RWPE1 (cell line): ENCODE measurements around the gene PANK1.
"Not testable (repeated sequence)": the region's sequence is repeated elsewhere in the genome, so short reads cannot be mapped to it uniquely, and the experiment has no call there.

Experiments used
- CTCF ChIA-PET: fragments of 350-600 bp; sonication (Branson Sonifier 250); formaldehyde crosslinking; extraction: SDS; loops from one replicate; lab custom pipeline; 2021; lab: Yijun Ruan, JAX
- POLR2A ChIA-PET: fragments of 400-600 bp; formaldehyde crosslinking; extraction: SDS; loops from one replicate; lab custom pipeline; 2020; ENCODE audit warnings: antibody characterized with exemption; ENCODE audit not compliant: low non-redundant PET; lab: Yijun Ruan, JAX
- DNase-seq: peaks from one replicate; pipeline ENCODE4 v3.0.0; 2012; ENCODE audit warnings: low spot score
- H3K27ac ChIP-seq: fragments of 450-650 bp; 2 replicates; pipeline ENCODE4 v1.5.1; 2017
- CTCF ChIP-seq: fragments of 450-650 bp; conservative IDR thresholded peaks from 2 replicates; pipeline ENCODE4 v1.5.1; 2017; ENCODE audit warnings: low read depth, mild to moderate bottlenecking

Gene PANK1

DNA sequence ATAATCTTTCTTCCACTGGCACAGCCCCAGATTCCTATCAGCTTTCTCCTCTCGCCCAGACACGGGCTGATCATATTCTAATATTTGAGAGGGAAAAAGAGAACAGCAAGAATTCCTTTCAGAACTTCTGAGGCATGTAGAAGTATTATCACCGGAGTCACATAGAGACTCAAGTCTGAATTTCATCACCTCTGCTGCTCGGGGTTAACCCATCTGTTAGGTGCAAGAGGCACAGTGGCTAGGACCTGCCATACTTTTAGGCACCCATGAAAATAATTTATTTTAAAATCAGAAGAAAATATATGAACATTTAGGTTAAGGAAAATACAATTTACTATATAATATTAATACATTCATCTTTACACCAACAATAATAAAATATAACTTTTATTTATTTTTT lies 21.0 kb downstream of the PANK1 start:
- CTCF ChIA-PET: no interaction called here
- DNase-seq: no peak
- no peak overlapping the region for H3K27ac ChIP-seq
- POLR2A ChIA-PET: no interaction called here
- no peak for TF ChIP-seq CTCF

DNA sequence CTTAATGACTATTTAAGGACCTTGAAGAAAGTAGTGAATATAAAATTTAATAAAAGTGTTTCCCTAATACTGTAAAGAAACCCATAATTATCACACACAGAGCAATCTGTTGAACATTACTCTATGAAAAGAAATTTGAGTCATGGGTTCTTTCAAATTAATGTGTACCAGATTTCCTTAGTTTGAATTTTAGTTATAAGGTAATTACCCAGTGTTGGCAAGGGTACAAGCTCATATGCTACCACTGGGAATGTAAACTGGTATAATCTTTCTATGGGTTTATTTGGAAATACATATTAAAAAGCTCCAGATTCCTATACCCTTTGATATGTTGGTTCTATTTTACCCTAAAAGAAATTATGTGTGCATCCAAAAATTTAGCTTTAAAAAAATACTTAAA lies 22.9 kb downstream of the PANK1 start:
- ChIA-PET POLR2A (no interaction called here), CTCF (no interaction called here)
- TF ChIP-seq CTCF: no peak
- DNase-seq: no peak
- H3K27ac ChIP-seq: no peak overlapping the region

- ChIA-PET POLR2A (no interaction called here), CTCF (no interaction called here)
- H3K27ac ChIP-seq: no peak overlapping the region
- no peak for DNase-seq
- TF ChIP-seq CTCF: no peak
Observed at GRCh38 chr10:89621438-89621837, 23.6 kb downstream of the PANK1 start.

GRCh38 chr10:89620296-89620695 lies 24.7 kb downstream of the PANK1 start:
- H3K27ac ChIP-seq, CTCF ChIA-PET, DNase-seq, POLR2A ChIA-PET: not testable (repeated sequence)

DNA sequence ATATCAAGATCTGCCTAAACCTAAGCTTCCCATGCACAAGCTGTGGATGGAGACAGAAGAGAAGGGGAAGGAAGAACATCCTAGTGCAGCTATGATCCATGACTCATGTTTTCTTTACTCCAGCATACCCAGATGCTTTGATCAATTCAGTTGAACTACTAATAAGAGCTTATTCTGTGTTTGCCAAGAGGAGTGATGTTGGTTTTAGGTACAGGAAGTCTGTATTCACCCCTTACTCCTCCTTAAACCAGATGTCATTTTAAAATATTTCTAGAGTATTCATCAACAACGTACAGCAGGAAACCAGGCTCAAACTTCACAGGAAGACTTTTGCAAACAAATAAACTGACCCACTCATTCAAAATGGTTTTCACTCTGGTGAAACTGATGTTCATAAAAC lies 29.2 kb downstream of the PANK1 start:
- CTCF ChIA-PET: interaction anchor here (0.6 kb wide), 1 partner anchor 147 kb away, joined by 3 read pairs; no protein-coding TSS in a partner anchor
- no peak for DNase-seq

GRCh38 chr10:89615112-89615511 lies 29.9 kb downstream of the PANK1 start:
- POLR2A ChIA-PET: no interaction called here
- TF ChIP-seq CTCF: no peak
- CTCF ChIA-PET: no interaction called here
- no peak overlapping the region for H3K27ac ChIP-seq
- DNase-seq: no peak

More for the DNA sequence above, 29.2 kb downstream of the PANK1 start:
- POLR2A ChIA-PET: no interaction called here
- no peak for TF ChIP-seq CTCF
- no peak overlapping the region for H3K27ac ChIP-seq

DNA sequence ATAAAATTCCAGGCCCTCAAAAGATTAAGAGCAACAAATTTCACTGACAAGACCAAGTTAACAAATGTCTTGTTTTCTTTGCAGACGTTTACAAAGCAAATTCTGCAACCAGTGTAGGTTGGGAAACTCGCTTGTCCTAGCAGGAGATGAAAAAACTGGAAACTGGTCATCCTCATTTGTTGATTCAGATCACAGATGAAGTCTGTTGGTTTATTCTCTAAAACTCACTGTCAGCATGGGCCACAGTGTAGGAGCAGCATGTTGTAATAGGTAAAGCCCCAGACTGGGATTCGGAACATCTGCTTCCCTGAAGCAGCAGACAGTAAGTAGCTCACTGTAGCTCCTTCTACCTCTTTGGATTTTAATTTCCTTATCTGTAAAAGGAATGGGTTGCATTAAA lies 31.5 kb downstream of the PANK1 start:
- no peak for TF ChIP-seq CTCF
- POLR2A ChIA-PET: no interaction called here
- no peak for DNase-seq
- CTCF ChIA-PET: no interaction called here
- H3K27ac ChIP-seq: no peak overlapping the region
